Glomerular visceral epithelial cell (primary cell): ENCODE data around the gene PRTG.
"Not testable (repeated sequence)": the region's sequence is repeated elsewhere in the genome, so short reads cannot be mapped to it uniquely, and the experiment has no call there.

Experiments
- DNase-seq: peaks from one replicate; pipeline ENCODE4 v3.0.0-alpha.2; 2016; ENCODE audit errors: extremely low spot score

The PRTG gene

DNA sequence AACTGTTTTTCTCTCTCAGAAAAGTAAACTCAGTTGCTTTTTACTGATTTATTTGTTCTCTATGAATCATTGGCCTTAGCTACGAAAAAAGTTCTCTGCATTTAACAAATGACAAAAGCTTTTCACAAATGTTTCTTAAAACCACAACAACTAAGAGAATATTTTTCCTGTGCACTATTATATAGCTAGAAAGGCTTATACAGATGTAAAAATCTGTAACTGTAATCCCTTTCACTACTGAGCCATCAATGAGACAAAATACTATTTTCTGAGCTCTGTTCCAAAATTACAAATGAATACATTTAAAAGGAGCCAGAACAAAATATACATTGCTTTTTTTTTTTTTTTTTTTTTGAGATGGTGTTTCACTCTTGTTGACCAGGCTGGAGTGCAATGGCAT is 109.2 kb downstream of the PRTG start:
- no peak for DNase-seq

DNA sequence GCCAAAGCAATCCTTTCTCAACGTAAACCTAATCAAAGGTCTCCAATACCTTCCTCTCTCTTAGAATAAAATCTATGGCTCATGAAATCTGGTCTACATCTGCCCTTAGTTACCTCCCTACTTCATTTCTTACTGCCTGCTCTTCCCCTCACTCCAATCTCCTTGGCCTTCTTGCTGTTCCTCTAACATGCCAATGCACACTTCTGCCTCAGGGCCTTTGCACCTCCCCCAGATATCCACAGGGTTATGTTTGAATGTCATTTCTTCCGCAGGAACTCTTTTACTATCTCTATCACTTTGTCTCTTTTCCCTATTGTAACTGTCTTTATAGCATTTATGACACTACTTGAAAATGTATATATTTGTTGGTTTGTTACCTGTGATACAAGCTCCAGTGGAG is 110.5 kb downstream of the PRTG start:
- DNase-seq, result no peak

DNA sequence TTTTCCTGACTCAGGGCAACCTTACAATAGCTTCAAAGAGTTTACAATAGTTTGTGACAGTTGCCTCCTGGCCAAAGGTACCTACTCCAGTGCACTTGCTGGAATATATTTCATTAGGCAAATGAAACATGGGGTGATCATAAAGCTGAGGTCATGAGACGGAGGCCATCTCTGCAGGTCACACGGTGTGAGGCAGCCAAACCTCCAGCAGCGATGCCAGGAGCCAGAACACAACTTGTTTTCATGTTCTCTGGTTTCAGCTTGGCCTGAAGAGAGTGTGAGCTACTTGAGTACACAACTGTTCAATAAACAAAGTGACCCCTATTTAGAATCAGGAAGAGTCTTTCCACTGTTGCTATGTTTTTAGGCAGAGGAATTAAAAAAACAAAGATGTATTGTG is 112.1 kb downstream of the PRTG start:
- no peak for DNase-seq

DNA sequence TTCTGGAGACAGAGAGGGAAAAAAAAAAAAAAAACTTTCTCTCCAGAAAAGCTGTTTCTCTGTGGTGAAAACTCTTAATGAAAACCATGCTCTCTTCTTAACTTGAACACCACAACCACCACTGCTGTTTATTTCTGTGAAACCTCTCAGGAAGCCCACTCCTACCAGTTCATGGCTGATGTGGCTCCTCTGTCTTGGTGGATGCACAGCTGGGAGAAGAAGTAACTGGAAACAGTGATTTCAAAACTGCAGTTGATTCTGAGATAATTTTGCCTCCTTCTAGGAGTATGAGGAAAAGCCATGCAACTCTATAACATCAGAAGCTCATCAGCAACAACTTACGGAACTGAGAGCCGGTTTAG is 114.6 kb downstream of the PRTG start:
- DNase-seq, result no peak

DNA sequence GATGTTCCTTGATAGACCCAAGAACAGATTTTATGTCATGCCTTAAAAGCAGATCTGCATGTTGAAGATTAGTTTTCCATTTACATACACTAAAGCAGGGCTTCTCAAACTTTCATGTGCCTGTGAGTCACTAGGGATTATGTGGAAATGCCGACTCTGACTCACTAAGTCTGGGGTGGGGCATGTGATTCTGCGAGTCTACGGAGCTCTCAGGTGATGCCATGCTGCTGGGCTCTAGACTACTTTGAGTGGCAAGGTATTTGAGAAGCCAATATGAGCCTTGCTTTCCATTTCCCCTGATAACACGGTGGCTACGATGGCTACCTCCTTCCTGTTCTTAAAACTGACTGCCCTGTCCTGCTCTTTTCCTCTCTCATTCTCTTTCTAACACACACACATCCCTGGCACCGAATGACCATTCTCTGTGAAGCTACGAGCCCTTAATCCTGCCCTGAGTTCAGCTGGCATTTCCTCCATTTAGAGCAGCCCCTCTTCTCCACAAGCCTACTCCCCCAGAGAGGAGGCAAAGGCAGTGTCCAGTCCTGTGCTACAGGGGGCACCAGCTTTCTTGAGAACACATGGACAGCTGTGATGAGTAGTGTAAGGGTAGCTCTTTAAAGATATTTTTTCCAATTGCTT is 115.1 kb downstream of the PRTG start:
- DNase-seq, result peak; percentile 78

DNA sequence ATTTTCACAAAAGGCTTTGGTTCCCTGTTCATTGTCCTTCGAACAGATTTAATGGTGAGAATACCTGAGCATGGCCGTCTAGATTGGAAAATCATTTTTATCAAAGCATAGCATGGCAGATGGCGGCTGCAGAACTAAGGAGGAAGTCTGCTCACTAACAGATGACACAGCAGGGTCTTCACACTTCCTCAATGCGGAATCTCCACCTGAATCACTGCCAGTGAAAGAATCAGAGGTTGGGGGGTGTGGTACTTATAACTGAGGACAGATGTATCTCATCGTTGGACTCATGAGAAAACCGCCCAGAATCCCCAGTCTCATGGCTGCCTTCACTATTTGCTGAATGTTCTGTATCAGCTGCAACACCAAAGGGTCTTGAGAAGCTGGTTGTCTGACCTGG is 123.2 kb downstream of the PRTG start:
- no peak for DNase-seq

DNA sequence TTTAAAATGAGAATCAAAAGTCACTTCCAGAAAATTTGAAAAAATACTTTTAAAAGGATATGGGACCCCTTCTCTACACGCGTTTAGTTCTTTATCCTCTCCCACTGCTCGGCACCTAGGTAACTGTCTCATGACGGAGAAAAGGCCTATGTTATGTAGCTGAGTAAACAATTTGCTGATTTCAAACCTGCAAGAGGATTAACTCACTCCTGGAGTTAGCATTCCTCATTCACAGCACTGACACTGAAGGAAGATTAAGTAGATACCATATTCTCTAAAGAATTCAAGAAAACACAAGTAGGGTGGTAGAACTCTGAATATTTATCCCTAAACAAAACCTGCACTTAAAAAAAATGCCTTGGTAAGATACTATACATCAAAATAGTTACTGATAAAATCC is 124.6 kb downstream of the PRTG start:
- no peak for DNase-seq

DNA sequence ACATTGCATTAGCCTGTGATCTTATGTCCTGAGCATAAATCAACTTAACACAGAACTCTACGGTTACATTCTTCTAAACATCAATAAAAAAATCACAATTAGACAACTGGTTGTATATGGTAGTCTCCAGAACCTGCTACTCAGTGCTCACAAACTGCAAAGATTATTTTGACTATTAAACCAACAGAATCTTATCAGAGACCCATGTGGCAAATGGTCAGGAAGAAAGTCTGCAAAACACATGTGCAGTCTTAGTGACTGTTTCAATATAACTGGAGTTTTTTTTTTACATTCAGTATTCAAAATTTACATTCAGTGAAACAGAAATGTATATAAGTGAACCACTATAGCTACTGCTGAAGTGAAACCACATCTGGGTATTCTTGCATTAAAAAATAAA is 127.5 kb downstream of the PRTG start:
- DNase-seq, result no peak

DNA sequence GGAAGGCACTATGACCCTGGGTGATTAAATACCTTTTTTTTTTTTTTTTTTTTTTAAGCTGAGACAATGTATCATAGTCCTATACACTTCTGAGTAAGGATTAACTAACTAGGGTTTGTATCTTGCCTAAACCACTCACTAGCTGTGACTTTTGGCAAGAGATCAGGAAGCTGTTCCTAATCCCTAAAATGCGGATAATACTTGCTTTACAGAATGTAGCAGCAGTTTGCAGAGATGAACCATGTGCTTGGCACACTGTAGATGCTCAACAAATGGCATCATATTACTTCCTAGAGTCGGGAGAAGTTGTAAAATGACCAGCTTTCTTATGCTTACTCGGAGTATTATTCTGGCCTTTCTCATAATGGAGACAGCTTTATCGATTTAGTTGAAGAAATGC is 129.2 kb downstream of the PRTG start:
- no peak for DNase-seq

DNA sequence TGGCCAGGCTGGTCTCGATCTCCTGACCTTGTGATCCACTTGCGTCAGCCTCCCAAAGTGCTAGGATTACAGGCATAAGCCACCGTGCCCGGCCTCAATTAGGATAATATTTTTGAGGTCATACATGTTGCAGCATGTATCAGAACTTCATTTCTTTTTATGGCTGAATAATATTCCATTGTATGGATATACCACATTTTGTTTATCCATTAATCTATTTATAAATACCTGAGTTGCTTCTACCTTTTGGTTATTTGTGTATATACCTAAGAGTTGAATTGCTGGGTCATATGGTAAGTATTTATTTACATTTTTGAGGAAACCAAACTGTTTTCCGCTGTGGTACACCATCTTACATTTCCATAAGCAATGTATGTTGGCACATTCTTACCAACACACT is 136.7 kb downstream of the PRTG start:
- DNase-seq, result no peak

DNA sequence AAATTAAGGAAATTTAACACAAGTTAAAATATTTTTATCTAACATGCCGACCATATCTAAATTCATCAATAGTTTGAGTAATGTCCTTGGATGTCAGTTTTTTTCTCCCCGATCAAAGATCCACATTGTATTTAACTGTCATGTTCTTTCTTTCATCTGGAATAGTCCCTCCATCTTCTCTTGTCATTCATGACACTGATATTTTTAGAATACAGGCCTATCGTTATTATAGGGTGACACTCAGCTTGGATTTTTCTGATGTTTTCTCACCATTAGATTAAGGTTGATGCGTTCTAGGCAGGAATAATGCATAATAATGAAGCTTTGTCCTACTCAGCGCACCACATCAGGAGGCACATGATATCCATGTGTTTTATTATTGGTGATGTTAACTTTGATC is 141.6 kb downstream of the PRTG start:
- DNase-seq, result no peak

DNA sequence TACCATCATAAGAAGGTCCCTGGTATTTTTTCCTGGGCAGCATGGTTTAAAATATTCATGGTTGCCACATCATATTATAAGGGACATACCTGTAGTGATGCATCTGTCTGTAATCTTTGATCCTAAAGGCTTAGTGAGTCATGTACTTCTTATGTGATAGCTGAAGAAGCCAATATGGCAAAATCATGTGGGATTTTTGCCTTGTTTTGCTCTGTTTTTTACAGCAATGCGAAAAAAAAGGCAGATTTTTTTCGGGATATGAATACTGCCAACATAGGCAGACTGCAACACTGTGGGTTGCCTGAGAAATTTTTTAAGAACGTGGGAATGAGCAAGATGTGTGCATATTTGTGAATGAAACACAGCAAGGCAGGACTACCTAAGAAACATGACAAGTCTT is 143.5 kb downstream of the PRTG start:
- no peak for DNase-seq

DNA sequence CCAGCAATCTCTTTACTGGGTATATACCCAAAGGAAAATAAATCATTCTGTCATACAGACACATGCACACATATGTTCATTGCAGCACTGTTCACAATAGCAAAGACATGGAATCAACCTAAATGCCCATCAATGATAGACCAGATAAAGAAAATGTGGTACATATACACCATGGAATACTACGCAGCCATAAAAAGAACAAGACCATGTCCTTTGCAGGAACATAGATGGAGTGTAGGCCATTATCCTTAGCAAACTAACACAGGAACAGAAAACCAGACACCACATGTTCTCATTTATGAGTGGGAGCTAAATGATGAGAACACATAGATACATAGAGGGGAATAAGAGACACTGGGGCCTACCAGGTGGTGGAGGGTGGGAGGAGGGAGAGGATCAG is 149.9 kb downstream of the PRTG start:
- DNase-seq, result not testable (repeated sequence)

DNA sequence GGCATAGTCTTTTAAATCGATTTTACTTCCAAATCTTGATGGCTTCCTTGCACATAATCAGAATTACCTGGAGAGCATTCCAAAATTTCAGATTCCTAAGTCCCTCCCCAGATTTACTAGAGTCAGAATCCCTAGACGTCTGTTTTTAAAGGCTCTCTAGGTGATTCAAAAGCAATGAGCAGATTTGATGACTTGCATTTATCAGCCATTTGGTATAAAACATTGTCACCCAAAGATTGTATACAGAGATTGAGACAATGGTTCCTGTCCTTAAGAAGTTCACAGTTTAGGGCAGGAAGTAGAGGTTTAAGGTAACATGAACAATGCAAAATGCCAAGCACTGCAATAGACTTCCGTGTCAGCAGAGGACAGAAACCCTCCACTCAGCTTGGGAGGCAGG is 152.2 kb downstream of the PRTG start:
- DNase-seq, result no peak

DNA sequence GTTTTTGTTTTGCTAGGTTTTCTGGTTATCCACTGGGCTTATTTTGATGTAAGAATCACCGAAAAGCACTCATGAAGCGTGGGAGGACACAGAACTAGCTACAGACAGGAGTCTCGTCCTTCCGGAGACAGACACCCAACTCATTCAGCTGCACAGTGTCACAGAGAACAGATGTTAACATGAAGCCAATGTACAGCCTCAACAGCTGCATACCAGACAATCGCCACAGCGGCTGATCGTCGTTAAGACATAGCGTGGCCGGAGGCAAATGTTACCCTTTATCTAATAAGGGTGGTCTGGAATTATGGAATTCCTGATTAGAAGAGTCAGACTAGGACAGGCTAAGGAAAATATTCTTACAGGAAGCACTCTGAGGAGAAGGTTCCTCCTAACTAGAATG is 153.7 kb downstream of the PRTG start:
- DNase-seq, result no peak

DNA sequence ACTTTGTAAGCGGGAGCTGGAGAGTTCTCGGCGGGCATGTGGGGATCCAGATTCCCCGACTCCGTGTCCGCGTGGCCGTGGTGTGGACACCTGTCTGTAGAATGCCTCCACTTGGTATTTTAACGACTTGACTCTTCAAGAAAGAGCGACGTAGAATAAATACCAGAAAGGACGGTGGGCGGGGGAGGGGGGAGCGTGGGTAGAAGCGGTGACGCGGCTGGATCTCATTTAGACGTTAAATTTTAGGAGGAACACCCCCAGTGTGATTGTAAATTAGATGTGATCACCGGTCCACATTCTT is 154.2 kb downstream of the PRTG start:
- no peak for DNase-seq

DNA sequence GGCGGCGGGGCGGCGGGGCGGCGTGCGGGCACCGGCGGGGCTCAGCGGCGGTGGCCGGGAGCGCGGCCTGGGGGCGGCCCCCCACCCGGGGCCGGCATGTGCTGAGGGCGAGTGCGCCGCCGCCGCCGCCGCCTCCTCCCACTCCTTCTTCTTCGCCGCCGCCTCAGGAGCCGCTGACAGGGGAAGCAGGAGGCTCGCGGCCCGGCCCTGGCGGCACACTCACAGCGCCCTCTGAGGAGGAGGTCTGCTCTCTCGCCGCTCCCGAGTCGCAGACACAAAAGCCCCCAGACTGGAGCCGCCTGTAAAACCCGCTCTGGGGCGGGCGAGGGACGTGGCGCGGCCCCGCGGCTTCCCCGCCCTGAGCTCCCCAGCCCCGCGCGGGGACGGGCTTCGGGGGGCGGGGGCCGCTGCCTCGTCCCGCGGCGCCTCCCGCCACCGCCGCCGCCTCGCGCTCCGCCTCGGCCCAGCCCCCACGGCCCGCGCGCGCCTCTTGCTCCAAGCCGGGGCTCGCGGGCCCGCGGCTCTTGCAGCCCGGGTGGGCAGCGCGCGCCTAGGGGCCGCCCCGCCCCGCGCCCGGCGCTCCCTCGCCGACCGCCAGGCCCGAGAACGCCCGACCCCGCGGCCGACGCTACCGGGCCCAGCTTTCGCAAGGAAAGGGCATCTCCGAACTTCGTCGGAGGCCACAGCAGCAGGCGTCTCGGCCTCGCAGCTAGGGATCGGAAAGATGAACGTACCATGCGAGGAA is 154.7 kb downstream of the PRTG start, which contains the start of gene PYGO1:
Gene PYGO1, minus strand, starts transcription at position 276 of the 745 bp plus-strand sequence. CDS start 462 bp downstream, outside the sequence.
- DNase-seq, result peak; percentile 72

DNA sequence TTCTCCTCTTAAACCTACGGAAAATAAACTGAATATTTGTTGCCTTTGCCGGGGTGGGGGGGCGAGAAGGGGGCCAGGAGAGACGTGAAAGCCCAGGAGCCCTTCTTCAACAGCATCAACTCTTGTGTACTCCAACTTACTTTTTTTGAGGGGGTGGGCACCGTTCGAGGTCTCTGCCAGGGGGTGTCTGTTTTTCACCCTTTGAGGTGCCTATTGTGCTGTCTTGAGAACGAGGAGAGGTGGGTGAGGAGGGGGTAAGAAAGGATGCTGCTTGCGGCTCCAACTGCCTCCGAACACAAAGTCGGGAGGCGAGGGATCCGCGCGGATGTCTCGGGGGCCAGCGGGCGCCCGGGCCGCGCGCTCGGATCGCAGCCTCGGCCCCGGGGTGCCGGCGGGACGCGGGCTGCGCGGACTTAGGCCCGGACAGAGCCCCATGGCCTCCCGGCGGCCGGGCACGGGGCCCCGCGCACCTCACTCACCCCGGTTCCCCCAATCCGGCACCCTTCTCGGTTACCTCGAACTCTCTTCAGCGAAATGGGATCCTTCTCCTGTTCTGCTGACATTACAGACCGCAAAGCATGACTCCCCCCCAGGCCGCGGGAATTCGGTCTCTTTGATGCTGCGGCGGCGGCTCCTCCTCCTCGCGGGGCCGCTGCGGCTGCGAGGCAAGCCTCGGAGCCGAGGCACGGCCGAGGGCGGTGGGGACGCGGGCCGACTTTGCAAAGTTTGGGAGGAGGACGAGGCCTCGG is 155.5 kb downstream of the PRTG start:
- peak; percentile 64 for DNase-seq

DNA sequence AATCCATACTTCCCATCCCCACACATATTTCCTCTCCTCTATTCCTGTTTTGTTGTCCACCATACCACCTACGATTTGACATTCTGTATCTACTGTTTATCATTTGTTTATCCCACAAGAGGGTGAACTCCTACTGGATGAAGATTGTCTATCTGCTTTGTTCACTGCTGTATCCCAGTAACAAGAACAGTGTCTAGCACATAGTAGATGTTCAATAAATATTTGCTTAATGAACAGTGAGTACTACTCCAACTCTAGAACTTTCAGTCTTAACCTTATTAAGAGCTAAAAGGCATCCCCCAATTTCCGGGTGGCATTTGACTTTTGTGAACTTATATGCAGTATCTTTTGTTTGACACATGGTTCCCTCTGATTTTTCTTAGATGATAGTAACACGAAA is 156.1 kb downstream of the PRTG start:
- peak; percentile 2 for DNase-seq

DNA sequence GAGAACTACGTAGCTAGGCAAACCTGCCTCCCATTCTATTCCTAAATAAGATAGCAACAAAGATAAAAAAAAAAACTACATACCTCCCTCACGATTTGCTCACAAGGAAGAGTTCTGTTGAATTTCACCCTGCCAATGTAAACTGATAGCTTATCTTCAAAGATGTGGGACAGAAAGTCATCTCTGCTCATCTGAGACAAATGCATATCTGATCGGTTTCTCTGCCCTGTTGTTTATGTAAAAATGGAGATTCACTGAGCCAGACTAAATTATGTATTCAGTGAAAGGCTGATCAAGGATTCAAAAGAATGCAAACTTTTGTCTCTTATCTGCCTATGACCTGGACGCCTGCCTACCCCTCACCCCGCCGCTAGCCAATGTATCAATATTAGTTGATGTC is 166.0 kb downstream of the PRTG start:
- no peak for DNase-seq

DNA sequence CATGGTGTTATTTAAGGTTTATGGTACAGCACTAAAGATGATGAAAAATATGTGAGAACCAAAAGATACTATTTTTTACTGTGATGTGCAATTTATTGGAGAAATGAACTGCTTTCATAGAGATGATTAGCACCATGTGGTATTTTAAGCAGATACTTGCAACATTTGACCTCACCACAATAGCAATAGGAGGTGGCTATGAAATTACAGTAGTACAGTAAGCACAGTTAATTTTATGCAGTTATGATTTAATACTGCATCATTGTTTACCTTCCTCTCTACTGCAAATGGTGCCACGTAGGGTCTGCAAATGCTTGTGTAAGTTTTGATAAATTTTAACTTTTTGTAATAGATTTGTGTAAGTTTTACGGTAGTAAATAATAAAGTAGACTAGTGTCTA is 168.9 kb downstream of the PRTG start:
- DNase-seq, result no peak

DNA sequence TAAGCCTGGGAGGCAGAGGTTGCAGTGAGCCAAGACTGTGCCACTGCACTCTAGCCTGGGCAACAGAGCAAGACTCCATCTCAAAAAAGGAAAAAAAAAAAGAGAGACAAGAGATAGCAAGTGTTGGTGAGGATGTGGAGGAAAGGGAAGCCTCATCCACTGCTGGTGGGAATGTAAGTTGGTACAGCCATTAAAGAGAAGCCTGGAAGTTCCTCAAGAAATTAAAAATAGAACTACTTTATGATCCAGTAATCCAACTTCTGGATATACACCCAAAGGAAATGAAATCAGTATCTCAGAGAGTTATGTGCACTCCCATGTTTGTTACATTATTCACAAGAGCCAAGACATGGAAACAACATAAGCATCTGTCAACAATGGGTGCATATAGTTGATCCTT is 169.7 kb downstream of the PRTG start:
- no peak for DNase-seq
